H1 (cell line): ENCODE measurements around the gene NOS2. TPM values are rescaled to one million over a fixed set of nuclear protein-coding genes. Genes with fewer than 3 reads are reported as not detected.

Source experiments
- CTCF ChIA-PET: fragments of 300-600 bp; sonication (Branson Sonifier 250); formaldehyde crosslinking; loops from one replicate; lab custom pipeline; 2021; ENCODE audit not compliant: partially characterized antibody; lab: Charles Lee
- POLR2A ChIA-PET: fragments of 300-600 bp; sonication (Branson Sonifier 250); formaldehyde crosslinking; loops from one replicate; lab custom pipeline; 2021; ENCODE audit warnings: inconsistent platforms; ENCODE audit not compliant: partially characterized antibody; lab: Charles Lee
- DNase-seq, 2 experiments: peaks; one replicate each; pipeline versions ENCODE4 v3.0.0 to v3.0.0-alpha.2; 2010 to 2022; ENCODE audit warnings: low spot score in 2 of 2, low read depth in 1 of 2, mixed read lengths in 1 of 2
- FAIRE-seq: peaks from 2 replicates; lab custom pipeline; 2011; peaks lifted over from hg19 to GRCh38; lab: Jason Lieb, UNC
- H2AFZ ChIP-seq: 2 replicates; pipeline ENCODE4 v1.8.1; 2012; ENCODE audit warnings: low read length, inconsistent platforms
- H2AK5ac ChIP-seq: 2 replicates; pipeline ENCODE4 v1.6.1; 2013; ENCODE audit warnings: low read depth, low read length
- H2BK120ac ChIP-seq: replicated peaks from 2 replicates; pipeline ENCODE3; 2013; ENCODE audit warnings: low read depth, low read length, inconsistent platforms
- H2BK12ac ChIP-seq: 2 replicates; pipeline ENCODE4 v1.6.1; 2013; ENCODE audit warnings: low read depth, low read length
- H2BK15ac ChIP-seq: 2 replicates; pipeline ENCODE4 v1.6.1; 2013; ENCODE audit warnings: low read length
- H2BK20ac ChIP-seq: 2 replicates; pipeline ENCODE4 v1.6.1; 2013; ENCODE audit warnings: low read length
- H2BK5ac ChIP-seq: 2 replicates; pipeline ENCODE4 v1.6.1; 2013; ENCODE audit warnings: low read depth, low read length
- H3K14ac ChIP-seq: 2 replicates; pipeline ENCODE4 v1.6.1; 2013; ENCODE audit warnings: inconsistent platforms; ENCODE audit not compliant: insufficient read length
- H3K18ac ChIP-seq: 2 replicates; pipeline ENCODE4 v1.6.1; 2013; ENCODE audit warnings: low read length; ENCODE audit errors: extremely low read depth
- H3K23ac ChIP-seq: 2 replicates; pipeline ENCODE4 v1.6.1; 2013; ENCODE audit warnings: inconsistent platforms; ENCODE audit not compliant: insufficient read length
- H3K23me2 ChIP-seq: 2 replicates; pipeline ENCODE4 v1.6.1; 2013; ENCODE audit warnings: low read depth, low read length
- H3K27ac ChIP-seq: 2 replicates; pipeline ENCODE4 v1.6.1; 2011; ENCODE audit warnings: low read depth, low read length, inconsistent platforms
- H3K27me3 ChIP-seq, 4 experiments: replicated peaks in 1 of 4; 1 replicate in 1 of 4; 2 replicates in 3 of 4; pipeline versions ENCODE4 v1.6.1 to v1.8.1; 2011 to 2013; ENCODE audit warnings: low read length in 3 of 4, mild to moderate bottlenecking in 3 of 4, inconsistent platforms in 2 of 4, mixed read lengths in 2 of 4, moderate library complexity in 1 of 4; ENCODE audit not compliant: control insufficient read depth in 3 of 4, insufficient read depth in 3 of 4; ENCODE audit errors: extremely low read depth in 1 of 4
- H3K36me3 ChIP-seq, 4 experiments: 2 replicates each; pipeline versions ENCODE4 v1.6.1 to v1.8.1; 2011 to 2013; ENCODE audit warnings: mild to moderate bottlenecking in 4 of 4, low read length in 3 of 4, moderate library complexity in 2 of 4, control low read depth in 1 of 4, inconsistent platforms in 1 of 4; ENCODE audit not compliant: insufficient read depth in 4 of 4, control insufficient read depth in 2 of 4
- H3K4ac ChIP-seq: replicated peaks from 2 replicates; pipeline ENCODE3; 2013; ENCODE audit warnings: low read length, low read depth, mixed read lengths, inconsistent platforms; ENCODE audit not compliant: insufficient read length
- H3K4me1 ChIP-seq, 4 experiments: replicated peaks in 1 of 4; 1 replicate in 1 of 4; 2 replicates in 3 of 4; pipeline versions ENCODE4 v1.6.1 to v1.8.1; 2011 to 2013; ENCODE audit warnings: low read length in 3 of 4, inconsistent platforms in 2 of 4, mixed read lengths in 1 of 4; ENCODE audit not compliant: insufficient read depth in 4 of 4, control insufficient read depth in 3 of 4
- H3K4me2 ChIP-seq, 2 experiments: 2 replicates each; pipeline versions ENCODE4 v1.6.1 to v1.8.1; 2011 to 2013; ENCODE audit warnings: low read depth in 2 of 2, low read length in 2 of 2, control low read depth in 1 of 2, inconsistent platforms in 1 of 2, mild to moderate bottlenecking in 1 of 2; ENCODE audit not compliant: insufficient read depth in 1 of 2
- H3K4me3 ChIP-seq, 4 experiments: fragments of 200-600, 300-600 bp in 1 of 4; sonication (generic), shearing (Covaris generic), sonication (Bioruptor Twin) in 1 of 4; 2 replicates each; pipeline versions ENCODE4 v1.5.1 to v1.8.1; 2011 to 2016; ENCODE audit warnings: low read length in 4 of 4, low read depth in 3 of 4, control low read depth in 2 of 4, inconsistent platforms in 2 of 4, mild to moderate bottlenecking in 2 of 4, mixed read lengths in 1 of 4, moderate library complexity in 1 of 4; ENCODE audit not compliant: insufficient read depth in 2 of 4; ENCODE audit errors: extremely low read depth in 1 of 4
- H3K56ac ChIP-seq: replicated peaks from 2 replicates; pipeline ENCODE3; 2013; ENCODE audit warnings: low read depth, mild to moderate bottlenecking, mixed read lengths, low read length, inconsistent platforms; ENCODE audit not compliant: insufficient read length
- H3K79me1 ChIP-seq: 2 replicates; pipeline ENCODE4 v1.6.1; 2013; ENCODE audit warnings: low read depth, low read length, control low read depth
- H3K79me2 ChIP-seq, 2 experiments: 2 replicates each; pipeline versions ENCODE4 v1.6.1 to v1.8.1; 2012 to 2013; ENCODE audit warnings: low read length in 2 of 2, mild to moderate bottlenecking in 2 of 2, inconsistent platforms in 1 of 2; ENCODE audit not compliant: insufficient read depth in 2 of 2, control insufficient read depth in 1 of 2
- H3K9ac ChIP-seq, 4 experiments: replicated peaks in 1 of 4; 1 replicate in 1 of 4; 2 replicates in 3 of 4; pipeline versions ENCODE4 v1.6.1 to v1.8.1; 2011 to 2013; ENCODE audit warnings: low read depth in 3 of 4, low read length in 3 of 4, control low read depth in 2 of 4, mild to moderate bottlenecking in 2 of 4, moderate library complexity in 2 of 4, inconsistent platforms in 1 of 4; ENCODE audit errors: extremely low read depth in 1 of 4
- H3K9me3 ChIP-seq, 2 experiments: 2 replicates each; pipeline versions ENCODE4 v1.6.1 to v1.8.1; 2012 to 2013; ENCODE audit warnings: mild to moderate bottlenecking in 2 of 2, moderate library complexity in 2 of 2, control low read depth in 1 of 2, inconsistent platforms in 1 of 2, low read depth in 1 of 2, low read length in 1 of 2, mixed read lengths in 1 of 2; ENCODE audit not compliant: insufficient read depth in 2 of 2
- H4K20me1 ChIP-seq, 2 experiments: replicated peaks in 1 of 2; 2 replicates each; pipeline versions ENCODE3 to v1.8.1; 2011 to 2013; ENCODE audit warnings: inconsistent platforms in 2 of 2, low read length in 2 of 2, mild to moderate bottlenecking in 1 of 2; ENCODE audit not compliant: insufficient read depth in 2 of 2, control insufficient read depth in 1 of 2
- H4K5ac ChIP-seq: 2 replicates; pipeline ENCODE4 v1.6.1; 2013; ENCODE audit warnings: low read length, low read depth, mixed read lengths, inconsistent platforms; ENCODE audit not compliant: insufficient read length
- H4K8ac ChIP-seq: 2 replicates; pipeline ENCODE4 v1.8.0; 2013; ENCODE audit warnings: mild to moderate bottlenecking, moderate library complexity, low read length, inconsistent platforms; ENCODE audit not compliant: insufficient read depth; ENCODE audit errors: extremely low read depth
- H4K91ac ChIP-seq: replicated peaks from 2 replicates; pipeline ENCODE3; 2013; ENCODE audit warnings: low read length, mixed read lengths, inconsistent platforms; ENCODE audit not compliant: insufficient read length
- EGR1 ChIP-seq: IDR thresholded peaks from 2 replicates; pipeline ENCODE4 v1.6.1; 2011; ENCODE audit warnings: low read depth, low read length, borderline replicate concordance
- EP300 ChIP-seq, 2 experiments: IDR thresholded peaks; 1 replicate in 1 of 2; 2 replicates in 1 of 2; pipeline ENCODE4 v1.6.1; 2011 to 2012; ENCODE audit warnings: low read depth in 2 of 2, low read length in 2 of 2, mild to moderate bottlenecking in 2 of 2, borderline replicate concordance in 1 of 2, inconsistent platforms in 1 of 2, moderate library complexity in 1 of 2
- EZH2 ChIP-seq: fragments of 200-600 bp; sonication (generic); IDR thresholded peaks from 2 replicates; pipeline ENCODE4 v1.7.1; 2012; ENCODE audit warnings: low read depth, mild to moderate bottlenecking, moderate library complexity, low read length, inconsistent platforms; ENCODE audit not compliant: severe bottlenecking
- FOSL1 ChIP-seq: IDR thresholded peaks from 2 replicates; pipeline ENCODE4 v1.6.1; 2011; ENCODE audit warnings: mild to moderate bottlenecking, low read depth, low read length, moderate library complexity; ENCODE audit not compliant: insufficient read depth
- GTF2F1 ChIP-seq: IDR thresholded peaks from 2 replicates; pipeline ENCODE4 v1.6.1; 2012; ENCODE audit warnings: low read depth, low read length, improper control_type of control experiment, borderline replicate concordance
- JUND ChIP-seq: IDR thresholded peaks from 2 replicates; pipeline ENCODE4 v1.6.1; 2011; ENCODE audit warnings: mild to moderate bottlenecking, improper control_type of control experiment, low read length
- KDM4A ChIP-seq: IDR thresholded peaks from one replicate; pipeline ENCODE4 v1.7.1; 2012; ENCODE audit warnings: low read depth, mild to moderate bottlenecking, moderate library complexity, low read length, inconsistent platforms; ENCODE audit not compliant: severe bottlenecking
- KDM5A ChIP-seq: fragments of 200-600 bp; IDR thresholded peaks from 2 replicates; pipeline ENCODE4 v1.7.1; 2012; ENCODE audit warnings: mild to moderate bottlenecking, low read length, inconsistent platforms, mixed read lengths
- RBBP5 ChIP-seq: IDR thresholded peaks from 2 replicates; pipeline ENCODE4 v1.7.1; 2012; ENCODE audit warnings: low read depth, mild to moderate bottlenecking, inconsistent platforms, low read length, moderate library complexity, borderline replicate concordance
- SAP30 ChIP-seq: fragments of 300-600 bp; sonication (generic); IDR thresholded peaks from 2 replicates; pipeline ENCODE4 v1.7.1; 2012; ENCODE audit warnings: low read length, moderate library complexity, mild to moderate bottlenecking, inconsistent platforms; ENCODE audit not compliant: insufficient read depth, insufficient replicate concordance
- SIRT6 ChIP-seq: IDR thresholded peaks from one replicate; pipeline ENCODE4 v1.7.1; 2012; ENCODE audit warnings: low read length, inconsistent platforms
- TEAD4 ChIP-seq: IDR thresholded peaks from 2 replicates; pipeline ENCODE4 v1.6.1; 2012; ENCODE audit warnings: low read depth, low read length, inconsistent platforms, mixed read lengths
- ZNF274 ChIP-seq: IDR thresholded peaks from 2 replicates; pipeline ENCODE4 v1.7.0; 2012; ENCODE audit warnings: low read length, borderline replicate concordance; ENCODE audit errors: extremely low read depth
- polyA plus RNA-seq, 7 experiments: library from polyadenylated mRNA; depleted of rRNA in 3 of 7; stranded (reverse) in 5 of 7; unstranded in 2 of 7; fragments of >200 nt in 5 of 7; fragments of 200-250 nt in 2 of 7; gene quantifications; 1 replicate in 5 of 7; 2 replicates in 1 of 7; 4 replicates in 1 of 7; pipeline versions ENCODE4 v1.2.1 to v1.2.3, GENCODE V29; 2011 to 2013; ENCODE audit warnings: missing spikeins in 2 of 7, mixed read lengths in 2 of 7
- total RNA-seq: library from RNA; stranded (reverse); fragmentation: NEBNext Ultra II Directional; extraction: Animal tissue kit (Norgen Biotek cat#: 25700); gene quantifications from 2 replicates; pipeline ENCODE4 v1.2.1, GENCODE V29; 2021
- TF ChIP-seq, protein P1 (sequence below): IDR thresholded peaks from 2 replicates; pipeline ENCODE4 v1.6.1; 2011; ENCODE audit warnings: low read length, improper control_type of control experiment

NOS2 gene
- total and polyA plus RNA-seq, 2 of the 8 experiments (the other 6 are each of a cell fraction or from before 2014, with no cell fraction given) = 1.0 to 1.9 TPM

DNA sequence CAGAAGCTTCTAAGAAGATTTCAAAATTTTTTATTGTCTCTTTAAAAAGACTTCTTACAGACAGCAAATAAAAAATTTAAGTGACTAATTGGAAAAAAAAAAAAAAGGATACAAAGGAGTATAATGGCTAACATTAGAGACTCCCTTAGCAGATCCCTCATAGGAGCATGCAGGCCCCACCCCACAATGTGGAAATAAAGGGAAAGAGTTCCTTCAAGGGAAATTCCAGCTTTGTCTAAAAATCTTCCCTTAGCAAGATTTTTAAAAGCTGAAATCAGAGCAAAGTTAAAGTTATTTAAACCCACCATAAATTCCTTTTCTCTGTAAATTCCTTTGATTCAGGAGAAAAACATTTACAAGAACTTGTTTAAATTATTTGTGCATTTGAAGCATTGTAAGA, 32.5 kb upstream of the NOS2 start:
- Histone ChIP-seq H3K23ac (no peak overlapping the region), H2BK12ac (no peak overlapping the region), H3K9me3 (peaks cover 0 to 4% of the 10 kb centered on the region in 2 experiments; a peak in 2 of 4 replicates), H2BK20ac (no peak overlapping the region), H2BK5ac (no peak overlapping the region), H3K79me2 (no peaks in the 10 kb centered on the region), H3K27me3 (no peaks in the 10 kb centered on the region), H2AFZ (no peak overlapping the region), H3K14ac (no peak overlapping the region), H3K23me2 (no peaks in the 10 kb centered on the region), H3K56ac (no peak overlapping the region), H3K36me3 (no peaks in the 10 kb centered on the region), H2AK5ac (no peak overlapping the region), H3K27ac (no peak overlapping the region), H2BK15ac (no peak overlapping the region), H3K4me1 (peaks cover 0 to 3% (median 0%) of the 10 kb centered on the region in 4 experiments; a peak in 1 of 7 replicates), H4K5ac (no peak overlapping the region), H3K18ac (no peak overlapping the region), H4K8ac (no peak overlapping the region), H4K20me1 (no peaks in the 10 kb centered on the region), H3K4ac (no peak overlapping the region), H4K91ac (no peak overlapping the region), H3K4me2 (no peak overlapping the region), H3K4me3 (no peak overlapping the region), H3K9ac (no peak overlapping the region), H2BK120ac (no peak overlapping the region), H3K79me1 (no peaks in the 10 kb centered on the region)
- POLR2A ChIA-PET = no interaction called here
- FAIRE-seq (no peak), DNase-seq (no peak)
- CTCF ChIA-PET = interaction anchor here (1.3 to 4.4 kb wide), 2 partner anchors 41 to 47 kb away, joined by 3 to 18 read pairs; no protein-coding TSS in a partner anchor
- TF ChIP-seq FOSL1 (no peak), KDM4A (no peak), SAP30 (no peak), SIRT6 (no peak), ZNF274 (no peak), JUND (no peak), GTF2F1 (no peak), EGR1 (no peak), RBBP5 (no peak), TEAD4 (no peak), EP300 (IDR thresholded peaks at IDR 0.05; ENCODE audit: borderline replicate concordance in 1 of 2, low read depth in 2 of 2, low read length in 2 of 2) (no peak), EZH2 (no peak), KDM5A (no peak)
- TF ChIP-seq, protein P1, sequence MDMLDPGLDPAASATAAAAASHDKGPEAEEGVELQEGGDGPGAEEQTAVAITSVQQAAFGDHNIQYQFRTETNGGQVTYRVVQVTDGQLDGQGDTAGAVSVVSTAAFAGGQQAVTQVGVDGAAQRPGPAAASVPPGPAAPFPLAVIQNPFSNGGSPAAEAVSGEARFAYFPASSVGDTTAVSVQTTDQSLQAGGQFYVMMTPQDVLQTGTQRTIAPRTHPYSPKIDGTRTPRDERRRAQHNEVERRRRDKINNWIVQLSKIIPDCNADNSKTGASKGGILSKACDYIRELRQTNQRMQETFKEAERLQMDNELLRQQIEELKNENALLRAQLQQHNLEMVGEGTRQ = no peak
